ENCODE data around the gene MYORG. TPM values are rescaled to one million over a fixed set of nuclear protein-coding genes. Genes with fewer than 3 reads are reported as not detected.
"Not testable (repeated sequence)": the region's sequence is repeated elsewhere in the genome, so short reads cannot be mapped to it uniquely, and the experiment has no call there.

MYORG gene
- total RNA-seq, 3 donors from 2014 or later, result 2.9 to 11.5 (median 6.4) TPM

- Histone ChIP-seq H3K27me3 (no peaks in the 10 kb centered on the region), H3K36me3 (no peaks in the 10 kb centered on the region)
- intact Hi-C loops (cut with DNase I; ENCODE audit: low total_unique reads), result no loop called here
Observed at GRCh38 chr9:34370970-34371880, 5.5 kb downstream of the MYORG start.

GRCh38 chr9:34370335-34370969 lies 6.2 kb downstream of the MYORG start:
- Histone ChIP-seq H3K4me3 (peak overlapping the region in 1 of 3 donors; percentile 24), H3K27me3 (no peaks in the 10 kb centered on the region), H3K36me3 (no peaks in the 10 kb centered on the region), H3K4me1 (peaks cover 0 to 5% of the 10 kb centered on the region in 2 donors), H3K9me3 (no peaks in the 10 kb centered on the region), H3K27ac (no peak overlapping the region)
- DNase-seq (ENCODE audit: low spot score in 2 of 2), result no peak
- intact Hi-C loops (cut with DNase I; ENCODE audit: low total_unique reads), result no loop called here
- no peak for TF ChIP-seq CTCF (IDR thresholded peaks at IDR 0.05)
- no peak for TF ChIP-seq POLR2AphosphoS5 (IDR thresholded peaks at IDR 0.05)
- no peak for TF ChIP-seq POLR2A (IDR thresholded peaks at IDR 0.05)

More at GRCh38 chr9:34370970-34371880, 5.5 kb downstream of the MYORG start:
- H3K4me1 ChIP-seq, result peaks cover 0 to 5% of the 10 kb centered on the region in 2 donors
- TF ChIP-seq POLR2AphosphoS5 (IDR thresholded peaks at IDR 0.05) (no peak), CTCF (IDR thresholded peaks at IDR 0.05) (no peak), POLR2A (IDR thresholded peaks at IDR 0.05) (no peak)
- H3K9me3 ChIP-seq, result no peaks in the 10 kb centered on the region
- no peak for DNase-seq (ENCODE audit: low spot score in 2 of 2)
- H3K27ac ChIP-seq, result no peak overlapping the region
- H3K4me3 ChIP-seq, result peak overlapping the region in 2 of 3 donors; percentile 0 to 24

- H3K4me1 ChIP-seq, result no peaks in the 10 kb centered on the region
- no peak for DNase-seq (ENCODE audit: low spot score in 2 of 2)
- H3K9me3 ChIP-seq, result no peaks in the 10 kb centered on the region
- H3K27ac ChIP-seq, result no peak overlapping the region
- TF ChIP-seq POLR2A (IDR thresholded peaks at IDR 0.05) (no peak), POLR2AphosphoS5 (IDR thresholded peaks at IDR 0.05) (no peak), CTCF (IDR thresholded peaks at IDR 0.05) (no peak)
- H3K4me3 ChIP-seq, result no peak overlapping the region
- H3K27me3 ChIP-seq, result no peaks in the 10 kb centered on the region
- intact Hi-C loops (cut with DNase I; ENCODE audit: low total_unique reads), result no loop called here
- no peaks in the 10 kb centered on the region for H3K36me3 ChIP-seq
Observed at GRCh38 chr9:34369636-34370035, 7.1 kb downstream of the MYORG start.

- H3K36me3 ChIP-seq; H3K27ac ChIP-seq; DNase-seq (ENCODE audit: low spot score in 2 of 2); H3K27me3 ChIP-seq; H3K4me3 ChIP-seq; H3K9me3 ChIP-seq; H3K4me1 ChIP-seq; intact Hi-C loops (cut with DNase I; ENCODE audit: low total_unique reads): not testable (repeated sequence)
Observed at GRCh38 chr9:34368796-34369195, 7.9 kb downstream of the MYORG start.

GRCh38 chr9:34367751-34368410 lies 8.8 kb downstream of the MYORG start:
- DNase-seq (ENCODE audit: low spot score in 2 of 2); H3K36me3 ChIP-seq; H3K4me3 ChIP-seq; H3K27ac ChIP-seq; intact Hi-C loops (cut with DNase I; ENCODE audit: low total_unique reads); H3K27me3 ChIP-seq; H3K4me1 ChIP-seq; H3K9me3 ChIP-seq: not testable (repeated sequence)

- H3K27ac ChIP-seq, result no peak overlapping the region
- no peak overlapping the region for H3K4me3 ChIP-seq
- intact Hi-C loops (cut with DNase I; ENCODE audit: low total_unique reads), result no loop called here
- TF ChIP-seq CTCF (IDR thresholded peaks at IDR 0.05) (no peak), POLR2AphosphoS5 (IDR thresholded peaks at IDR 0.05) (no peak), POLR2A (IDR thresholded peaks at IDR 0.05) (no peak)
- no peak for DNase-seq (ENCODE audit: low spot score in 2 of 2)
- H3K36me3 ChIP-seq, result no peaks in the 10 kb centered on the region
- H3K27me3 ChIP-seq, result no peaks in the 10 kb centered on the region
- H3K4me1 ChIP-seq, result no peaks in the 10 kb centered on the region
- no peaks in the 10 kb centered on the region for H3K9me3 ChIP-seq
Observed at GRCh38 chr9:34366365-34366764, 10.3 kb downstream of the MYORG start.

All from breast epithelium (tissue), 4 donors.